Ascending aorta (tissue), 2 donors: ENCODE data around the gene TTC7B. TPM values are rescaled to one million over a fixed set of nuclear protein-coding genes. Genes with fewer than 3 reads are reported as not detected.

Experiments used
- DNase-seq, 2 donors: peaks; one replicate each; pipeline ENCODE4 v3.0.0-alpha.2; 2019; ENCODE audit warnings: low spot score in 2 of 2
- H3K27ac ChIP-seq, 2 donors: fragments of 200-600 bp; sonication (generic); one replicate each; pipeline ENCODE4 v1.5.1; 2016 to 2017; ENCODE audit warnings: mild to moderate bottlenecking in 1 of 2
- H3K27me3 ChIP-seq: fragments of 200-600 bp; sonication (generic); one replicate; pipeline ENCODE4 v1.5.1; 2017
- H3K36me3 ChIP-seq, 2 donors: fragments of 200-600 bp; sonication (generic); one replicate each; pipeline ENCODE4 v1.5.1; 2016
- H3K4me1 ChIP-seq, 2 donors: fragments of 200-600 bp; sonication (generic); one replicate each; pipeline ENCODE4 v1.5.1; 2016 to 2017; ENCODE audit warnings: mild to moderate bottlenecking in 1 of 2
- H3K4me3 ChIP-seq, 2 donors: fragments of 200-600 bp; sonication (generic); one replicate each; pipeline ENCODE4 v1.5.1; 2016 to 2017; ENCODE audit warnings: mild to moderate bottlenecking in 1 of 2
- H3K9me3 ChIP-seq, 2 donors: fragments of 200-600 bp; sonication (generic); one replicate each; pipeline ENCODE4 v1.5.1; 2016
- CTCF ChIP-seq, 3 experiments: fragments of 200-600 bp in 2 of 3; fragments of 450-650 bp in 1 of 3; sonication (generic) in 2 of 3; IDR thresholded peaks; one replicate each; pipeline ENCODE4 v1.5.1; 2016 to 2019; ENCODE audit warnings: antibody characterized with exemption in 3 of 3, mild to moderate bottlenecking in 1 of 3, moderate library complexity in 1 of 3
- intact Hi-C: fragments of 100-400 bp; cut with DNase I; formaldehyde crosslinking; loops from one replicate; pipeline ENCODE4 v1.15.1; 2023
- total RNA-seq: library from RNA; depleted of rRNA; stranded (reverse); fragments of >200 nt; gene quantifications from one replicate; pipeline ENCODE4 v1.1.0, GENCODE V29; 2016

The TTC7B gene
- total RNA-seq, 1 donor from 2014 or later = 18.5 TPM

- no peak overlapping the region for H3K27ac ChIP-seq
- intact Hi-C loops = no loop called here
- no peaks in the 10 kb centered on the region for H3K9me3 ChIP-seq
- DNase-seq = no peak
- no peaks in the 10 kb centered on the region for H3K36me3 ChIP-seq
- no peaks in the 10 kb centered on the region for H3K27me3 ChIP-seq
- H3K4me3 ChIP-seq = no peak overlapping the region
- H3K4me1 ChIP-seq = peaks cover 2 to 3% of the 10 kb centered on the region in 2 donors
- no peak for TF ChIP-seq CTCF (IDR thresholded peaks at IDR 0.05)
These were observed 9.2 kb downstream of the TTC7B start for GRCh38 chr14:90807060-90807459.

DNA sequence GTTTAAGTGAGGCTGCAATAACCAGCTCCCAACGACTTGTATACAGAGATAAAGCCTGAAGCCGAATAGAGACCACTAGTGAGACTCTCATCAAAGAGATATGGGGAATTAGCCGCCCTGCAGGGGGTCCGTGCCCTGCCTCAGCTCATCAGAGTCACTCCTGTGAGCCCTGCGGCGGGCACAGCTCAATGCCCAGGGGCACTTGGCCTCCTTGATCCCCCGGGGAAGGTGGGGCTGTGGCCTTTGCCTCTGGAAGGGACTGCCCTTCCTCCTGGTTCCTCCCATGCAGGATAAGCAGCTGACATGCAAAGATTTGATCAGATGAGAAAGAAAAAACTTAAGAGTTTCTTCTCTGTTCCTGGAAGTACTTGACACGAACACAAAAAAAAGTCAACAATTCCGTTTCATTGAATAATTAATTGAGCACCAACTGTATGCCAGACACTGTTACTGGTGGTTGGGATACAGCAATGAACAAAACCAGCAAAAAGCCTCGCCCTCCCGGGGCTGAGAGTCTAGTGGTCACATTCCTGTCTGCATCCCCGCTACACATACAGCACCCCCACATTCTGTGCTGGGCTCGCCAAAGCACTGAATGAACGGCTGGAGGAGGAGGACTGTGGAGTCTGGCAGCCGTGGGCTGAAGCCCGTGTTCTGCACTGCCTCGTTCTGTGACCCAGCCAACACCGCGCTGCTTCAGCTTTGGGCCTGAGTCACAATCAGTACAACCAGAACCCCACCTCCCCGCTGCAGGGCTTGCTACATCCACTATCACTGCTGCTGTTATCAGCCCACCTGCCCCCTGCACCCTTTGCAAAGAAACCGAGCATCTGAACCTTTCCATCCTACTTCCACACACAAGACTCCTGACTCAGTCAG, 10.3 kb downstream of the TTC7B start:
- intact Hi-C loops = no loop called here
- no peaks in the 10 kb centered on the region for H3K36me3 ChIP-seq
- no peaks in the 10 kb centered on the region for H3K9me3 ChIP-seq
- no peaks in the 10 kb centered on the region for H3K27me3 ChIP-seq
- DNase-seq = no peak
- peaks cover 2 to 3% of the 10 kb centered on the region in 2 donors for H3K4me1 ChIP-seq
- TF ChIP-seq CTCF (IDR thresholded peaks at IDR 0.05) = no peak
- no peak overlapping the region for H3K27ac ChIP-seq
- H3K4me3 ChIP-seq = no peak overlapping the region

- no peak for TF ChIP-seq CTCF (IDR thresholded peaks at IDR 0.05)
- no peaks in the 10 kb centered on the region for H3K27me3 ChIP-seq
- H3K4me1 ChIP-seq = peaks cover 2 to 3% of the 10 kb centered on the region in 2 donors
- no peaks in the 10 kb centered on the region for H3K36me3 ChIP-seq
- no peaks in the 10 kb centered on the region for H3K9me3 ChIP-seq
- H3K4me3 ChIP-seq = no peak overlapping the region
- intact Hi-C loops = no loop called here
- no peak overlapping the region for H3K27ac ChIP-seq
- DNase-seq = no peak
These were observed 11.2 kb downstream of the TTC7B start for GRCh38 chr14:90805084-90805391.

- intact Hi-C loops = no loop called here
- H3K4me1 ChIP-seq = peaks cover 2 to 3% of the 10 kb centered on the region in 2 donors
- no peaks in the 10 kb centered on the region for H3K36me3 ChIP-seq
- no peak overlapping the region for H3K4me3 ChIP-seq
- no peak for DNase-seq
- no peaks in the 10 kb centered on the region for H3K27me3 ChIP-seq
- no peak for TF ChIP-seq CTCF (IDR thresholded peaks at IDR 0.05)
- H3K27ac ChIP-seq = peak overlapping the region in 1 of 2 donors; percentile 1
- H3K9me3 ChIP-seq = no peaks in the 10 kb centered on the region
These were observed 11.7 kb downstream of the TTC7B start for GRCh38 chr14:90804292-90805083.

- peaks cover 0 to 3% of the 10 kb centered on the region in 2 donors for H3K4me1 ChIP-seq
- H3K4me3 ChIP-seq = no peak overlapping the region
- intact Hi-C loops = no loop called here
- no peaks in the 10 kb centered on the region for H3K36me3 ChIP-seq
- no peaks in the 10 kb centered on the region for H3K27me3 ChIP-seq
- no peak for DNase-seq
- TF ChIP-seq CTCF (IDR thresholded peaks at IDR 0.05) = no peak
- H3K27ac ChIP-seq = peak overlapping the region; percentile 1 to 11
- no peaks in the 10 kb centered on the region for H3K9me3 ChIP-seq
These were observed 13.0 kb downstream of the TTC7B start for GRCh38 chr14:90803249-90803648.
